Glomerular endothelial cell (primary cell): Measurements from ENCODE around the gene OR4M1. TPM values are rescaled to one million over a fixed set of nuclear protein-coding genes. Genes with fewer than 3 reads are reported as not detected.
"Not testable (repeated sequence)": the region's sequence is repeated elsewhere in the genome, so short reads cannot be mapped to it uniquely, and the experiment has no call there.

Source experiments
- DNase-seq: peaks from one replicate; pipeline ENCODE4 v3.0.0-alpha.2; 2011; ENCODE audit warnings: low read depth, low spot score; ENCODE audit errors: extremely low read depth
- total RNA-seq: library from RNA; depleted of rRNA; stranded (reverse); fragments of >200 nt; gene quantifications from 2 replicates; pipeline ENCODE4 v1.2.3, GENCODE V29; 2015

The OR4M1 gene
- not detected in 2 replicates for total RNA-seq

- not testable (repeated sequence) for DNase-seq
Observed at GRCh38 chr14:19773204-19773603, at the start of gene OR4M1. TSS of gene OR4M1 (plus strand) at chr14:19773504. CDS start at chr14:19780323, 6,819 bp downstream.

- DNase-seq, result no peak
Observed at GRCh38 chr14:19729359-19729758, 43.9 kb upstream of the OR4M1 start.

- no peak for DNase-seq
Observed at GRCh38 chr14:19729763-19730162, 43.5 kb upstream of the OR4M1 start.

- DNase-seq, result not testable (repeated sequence)
Observed at GRCh38 chr14:19733893-19734292, 39.4 kb upstream of the OR4M1 start.

- no peak for DNase-seq
Observed at GRCh38 chr14:19743256-19743655, 30.0 kb upstream of the OR4M1 start, which contains the start of gene OR4Q3. TSS of gene OR4Q3 (plus strand) at chr14:19743571.

GRCh38 chr14:19752316-19752715 lies 21.0 kb upstream of the OR4M1 start:
- not testable (repeated sequence) for DNase-seq

- DNase-seq, result no peak
Observed at GRCh38 chr14:19754172-19754571, 19.1 kb upstream of the OR4M1 start.

- not testable (repeated sequence) for DNase-seq
Observed at GRCh38 chr14:19771491-19771890, 1.8 kb upstream of the OR4M1 start.

GRCh38 chr14:19771895-19772430 lies 1.3 kb upstream of the OR4M1 start:
- DNase-seq, result no peak

GRCh38 chr14:19772454-19772853 lies 850 bp upstream of the OR4M1 start:
- not testable (repeated sequence) for DNase-seq

- DNase-seq, result no peak
Observed at GRCh38 chr14:19775587-19775986, 2.3 kb downstream of the OR4M1 start.

GRCh38 chr14:19785848-19786247 lies 12.5 kb downstream of the OR4M1 start:
- not testable (repeated sequence) for DNase-seq

GRCh38 chr14:19787318-19787717 lies 14.0 kb downstream of the OR4M1 start:
- DNase-seq, result not testable (repeated sequence)

- not testable (repeated sequence) for DNase-seq
Observed at GRCh38 chr14:19788150-19788549, 14.8 kb downstream of the OR4M1 start.

- DNase-seq, result not testable (repeated sequence)
Observed at GRCh38 chr14:19796520-19797108, 23.3 kb downstream of the OR4M1 start.

- DNase-seq, result no peak
Observed at GRCh38 chr14:19799880-19800279, 26.6 kb downstream of the OR4M1 start.

- no peak for DNase-seq
Observed at GRCh38 chr14:19800282-19801117, 27.2 kb downstream of the OR4M1 start.

- DNase-seq, result no peak
Observed at GRCh38 chr14:19801118-19801464, 27.8 kb downstream of the OR4M1 start.

- DNase-seq, result not testable (repeated sequence)
Observed at GRCh38 chr14:19803470-19803869, 30.2 kb downstream of the OR4M1 start, which contains the start of gene OR4N2. TSS of gene OR4N2 (plus strand) at chr14:19803770. CDS start at chr14:19827449, 23,679 bp downstream.

- not testable (repeated sequence) for DNase-seq
Observed at GRCh38 chr14:19813171-19813920, 40.0 kb downstream of the OR4M1 start.

- DNase-seq, result not testable (repeated sequence)
Observed at GRCh38 chr14:19819879-19820278, 46.6 kb downstream of the OR4M1 start.
